ENCODE measurements around the gene TMEM208. TPM values are rescaled to one million over a fixed set of nuclear protein-coding genes. Genes with fewer than 3 reads are reported as not detected.

TMEM208 gene
- total and polyA plus RNA-seq, 2 of the 13 experiments (the other 11 are each of a cell fraction or from before 2014, with no cell fraction given), result 58.8 to 72.9 TPM

DNA sequence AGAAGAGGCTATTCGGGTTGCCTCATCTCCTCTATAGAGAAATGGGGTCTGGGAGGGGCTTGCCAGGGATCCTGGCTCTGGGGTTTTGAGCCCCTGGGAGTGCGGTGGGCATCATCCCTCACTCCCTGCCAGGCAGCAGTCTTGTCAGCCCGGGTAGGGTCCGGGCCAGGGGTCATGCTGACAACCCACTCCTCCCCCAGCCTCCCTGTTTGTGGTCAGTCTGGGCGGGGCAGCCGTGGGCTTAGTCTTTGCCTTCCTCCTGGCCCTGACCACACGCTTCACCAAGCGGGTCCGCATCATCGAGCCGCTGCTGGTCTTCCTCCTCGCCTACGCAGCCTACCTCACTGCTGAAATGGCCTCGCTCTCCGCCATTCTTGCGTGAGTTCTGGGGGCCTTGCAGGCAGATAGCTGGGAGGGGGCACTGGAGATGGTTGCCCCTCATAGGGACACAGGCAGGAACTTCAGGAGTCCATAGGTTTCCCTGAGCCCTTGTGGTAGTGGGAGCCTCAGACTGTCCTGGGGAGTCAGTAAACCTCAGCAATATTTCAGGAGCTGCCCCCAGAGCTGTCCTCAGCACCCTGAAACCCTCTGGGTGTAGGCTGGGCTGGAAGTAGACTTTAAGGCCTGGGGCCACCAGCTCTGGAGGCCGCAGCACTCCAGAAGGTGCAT lies 28.8 kb downstream of the TMEM208 start (continued):
- TF ChIP-seq, protein P1, sequence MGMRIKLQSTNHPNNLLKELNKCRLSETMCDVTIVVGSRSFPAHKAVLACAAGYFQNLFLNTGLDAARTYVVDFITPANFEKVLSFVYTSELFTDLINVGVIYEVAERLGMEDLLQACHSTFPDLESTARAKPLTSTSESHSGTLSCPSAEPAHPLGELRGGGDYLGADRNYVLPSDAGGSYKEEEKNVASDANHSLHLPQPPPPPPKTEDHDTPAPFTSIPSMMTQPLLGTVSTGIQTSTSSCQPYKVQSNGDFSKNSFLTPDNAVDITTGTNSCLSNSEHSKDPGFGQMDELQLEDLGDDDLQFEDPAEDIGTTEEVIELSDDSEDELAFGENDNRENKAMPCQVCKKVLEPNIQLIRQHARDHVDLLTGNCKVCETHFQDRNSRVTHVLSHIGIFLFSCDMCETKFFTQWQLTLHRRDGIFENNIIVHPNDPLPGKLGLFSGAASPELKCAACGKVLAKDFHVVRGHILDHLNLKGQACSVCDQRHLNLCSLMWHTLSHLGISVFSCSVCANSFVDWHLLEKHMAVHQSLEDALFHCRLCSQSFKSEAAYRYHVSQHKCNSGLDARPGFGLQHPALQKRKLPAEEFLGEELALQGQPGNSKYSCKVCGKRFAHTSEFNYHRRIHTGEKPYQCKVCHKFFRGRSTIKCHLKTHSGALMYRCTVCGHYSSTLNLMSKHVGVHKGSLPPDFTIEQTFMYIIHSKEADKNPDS (CRISPR knock-in tag; IDR thresholded peaks at IDR 0.05), result no peak
- TF ChIP-seq, protein P2, sequence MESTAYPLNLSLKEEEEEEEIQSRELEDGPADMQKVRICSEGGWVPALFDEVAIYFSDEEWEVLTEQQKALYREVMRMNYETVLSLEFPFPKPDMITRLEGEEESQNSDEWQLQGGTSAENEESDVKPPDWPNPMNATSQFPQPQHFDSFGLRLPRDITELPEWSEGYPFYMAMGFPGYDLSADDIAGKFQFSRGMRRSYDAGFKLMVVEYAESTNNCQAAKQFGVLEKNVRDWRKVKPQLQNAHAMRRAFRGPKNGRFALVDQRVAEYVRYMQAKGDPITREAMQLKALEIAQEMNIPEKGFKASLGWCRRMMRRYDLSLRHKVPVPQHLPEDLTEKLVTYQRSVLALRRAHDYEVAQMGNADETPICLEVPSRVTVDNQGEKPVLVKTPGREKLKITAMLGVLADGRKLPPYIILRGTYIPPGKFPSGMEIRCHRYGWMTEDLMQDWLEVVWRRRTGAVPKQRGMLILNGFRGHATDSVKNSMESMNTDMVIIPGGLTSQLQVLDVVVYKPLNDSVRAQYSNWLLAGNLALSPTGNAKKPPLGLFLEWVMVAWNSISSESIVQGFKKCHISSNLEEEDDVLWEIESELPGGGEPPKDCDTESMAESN (CRISPR knock-in tag; conservative IDR thresholded peaks at IDR 0.05), result no peak
- no peak for TF ChIP-seq SP2 (CRISPR knock-in tag; IDR thresholded peaks at IDR 0.05)
- no peak for TF ChIP-seq ZNF20 (CRISPR knock-in tag; IDR thresholded peaks at IDR 0.05)
- TF ChIP-seq RXRB (CRISPR knock-in tag; IDR thresholded peaks at IDR 0.05; ENCODE audit: borderline replicate concordance), result no peak
- TF ChIP-seq GZF1 (CRISPR knock-in tag; IDR thresholded peaks at IDR 0.05), result no peak

DNA sequence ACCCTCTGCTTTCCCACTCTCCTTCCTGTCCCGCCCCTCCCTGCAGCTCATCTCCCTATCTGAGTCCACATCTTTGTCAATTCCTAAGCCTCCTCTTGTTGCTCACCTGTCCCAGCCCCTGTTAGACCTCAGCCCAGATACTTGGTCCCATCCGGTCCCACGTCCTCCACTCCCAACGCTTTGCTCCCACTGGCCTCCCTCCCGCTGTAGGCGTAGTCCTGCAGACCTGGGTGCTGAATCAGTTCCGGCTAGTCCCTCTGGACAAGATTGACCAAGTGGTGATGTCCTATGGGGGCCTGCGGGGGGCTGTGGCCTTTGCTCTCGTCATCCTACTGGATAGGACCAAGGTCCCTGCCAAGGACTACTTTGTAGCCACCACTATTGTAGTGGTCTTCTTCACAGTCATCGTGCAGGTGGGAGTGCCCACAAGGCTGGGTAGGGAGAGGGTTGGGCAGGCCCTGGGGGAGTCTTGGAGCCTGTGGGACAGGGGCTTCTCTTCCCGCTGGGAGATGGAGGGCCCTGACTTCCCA lies 29.8 kb downstream of the TMEM208 start:
- no TSS peak for BruUV-seq (replicated peaks)
- 74% methylated on average over 11 of the region's 11 CpGs for WGBS (ENCODE audit: low lambda C conversion rate)
- Histone ChIP-seq H3K79me2 (ENCODE audit: insufficient read depth, low read length) (no peaks in the 10 kb centered on the region), H3K9ac (ENCODE audit: insufficient read depth, low read depth, low read length) (no peak overlapping the region), H3K27ac (ENCODE audit: extremely low read length, insufficient read depth, low read length) (no peak overlapping the region), H3K9me3 (ENCODE audit: low read length) (no peaks in the 10 kb centered on the region), H4K20me1 (ENCODE audit: insufficient read depth, low read length) (no peaks in the 10 kb centered on the region), H3K36me3 (replicated peaks in 1 of 2; ENCODE audit: control insufficient read depth in 1 of 2, insufficient read depth in 2 of 2, low read length in 2 of 2) (no peaks in the 10 kb centered on the region), H3K4me1 (ENCODE audit: insufficient read depth, low read length) (peaks cover 12% of the 10 kb centered on the region), H3K27me3 (ENCODE audit: control insufficient read depth in 1 of 2, insufficient read depth in 2 of 2, low read length in 2 of 2) (no peaks in the 10 kb centered on the region), H2AFZ (ENCODE audit: low read length) (no peak overlapping the region), H3K4me2 (ENCODE audit: low read depth, low read length) (no peak overlapping the region), H3K4me3 (replicated peaks in 1 of 3; ENCODE audit: insufficient read depth in 1 of 3, low read depth in 2 of 3, low read length in 3 of 3) (no peak overlapping the region)
- no peak for DNase-seq (ENCODE audit: low spot score)
- CTCF ChIA-PET (ENCODE audit: low intra/inter-chr PET ratio, low total read pairs), result no interaction called here
- ATAC-seq, result no peak
- POLR2A ChIA-PET, result no interaction called here
- in situ Hi-C loops (cut with HindIII; ENCODE audit: extremely low pct_ligation_motif_present, low pct_unique_long_range_greater_than_20kb), result no loop called here
- TF ChIP-seq TMF1 (CRISPR knock-in tag; IDR thresholded peaks at IDR 0.05; ENCODE audit: low read depth) (no peak), KDM2A (CRISPR knock-in tag; IDR thresholded peaks at IDR 0.05; ENCODE audit: borderline replicate concordance, low read depth) (no peak), ZNF670 (CRISPR knock-in tag; IDR thresholded peaks at IDR 0.05; ENCODE audit: borderline replicate concordance) (no peak), ZNF768 (CRISPR knock-in tag; IDR thresholded peaks at IDR 0.05) (no peak), ZNF468 (CRISPR knock-in tag; IDR thresholded peaks at IDR 0.05) (no peak), HNRNPK (IDR thresholded peaks at IDR 0.05; ENCODE audit: low read depth, low read length, poor library complexity, severe bottlenecking) (no peak)
- TF ChIP-seq, protein P3, sequence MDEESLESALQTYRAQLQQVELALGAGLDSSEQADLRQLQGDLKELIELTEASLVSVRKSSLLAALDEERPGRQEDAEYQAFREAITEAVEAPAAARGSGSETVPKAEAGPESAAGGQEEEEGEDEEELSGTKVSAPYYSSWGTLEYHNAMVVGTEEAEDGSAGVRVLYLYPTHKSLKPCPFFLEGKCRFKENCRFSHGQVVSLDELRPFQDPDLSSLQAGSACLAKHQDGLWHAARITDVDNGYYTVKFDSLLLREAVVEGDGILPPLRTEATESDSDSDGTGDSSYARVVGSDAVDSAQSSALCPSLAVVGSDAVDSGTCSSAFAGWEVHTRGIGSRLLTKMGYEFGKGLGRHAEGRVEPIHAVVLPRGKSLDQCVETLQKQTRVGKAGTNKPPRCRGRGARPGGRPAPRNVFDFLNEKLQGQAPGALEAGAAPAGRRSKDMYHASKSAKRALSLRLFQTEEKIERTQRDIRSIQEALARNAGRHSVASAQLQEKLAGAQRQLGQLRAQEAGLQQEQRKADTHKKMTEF (CRISPR knock-in tag; IDR thresholded peaks at IDR 0.05), result no peak
- FAIRE-seq, result no peak
- intact Hi-C loops (cut with micrococcal nuclease; ENCODE audit: unreplicated experiment), result no loop called here

All from HepG2 (cell line).